H9 (cell line): ENCODE results near the gene CHPT1. TPM values are rescaled to one million over a fixed set of nuclear protein-coding genes. Genes with fewer than 3 reads are reported as not detected.

Source experiments
- DNase-seq: peaks from one replicate; pipeline ENCODE4 v3.0.0-alpha.2; 2017
- H2AFZ ChIP-seq: one replicate; pipeline ENCODE4 v1.6.1; 2013; ENCODE audit warnings: mild to moderate bottlenecking, low read length, control low read depth, moderate library complexity
- H2AK5ac ChIP-seq: 2 replicates; pipeline ENCODE4 v1.6.1; 2013; ENCODE audit warnings: low read length, control low read depth, mixed read lengths; ENCODE audit not compliant: insufficient read length
- H2BK120ac ChIP-seq: one replicate; pipeline ENCODE4 v1.6.1; 2013; ENCODE audit warnings: low read depth, mild to moderate bottlenecking, low read length, control low read depth, inconsistent platforms; ENCODE audit not compliant: poor library complexity, severe bottlenecking
- H2BK12ac ChIP-seq: 2 replicates; pipeline ENCODE4 v1.6.1; 2013; ENCODE audit warnings: low read length, control low read depth, mixed read lengths, low read depth; ENCODE audit not compliant: insufficient read length
- H2BK15ac ChIP-seq: 2 replicates; pipeline ENCODE4 v1.6.1; 2013; ENCODE audit warnings: low read depth, low read length, control low read depth
- H2BK20ac ChIP-seq: one replicate; pipeline ENCODE4 v1.6.1; 2013; ENCODE audit warnings: low read depth, mild to moderate bottlenecking, low read length, control low read depth, inconsistent platforms; ENCODE audit not compliant: poor library complexity, severe bottlenecking
- H2BK5ac ChIP-seq: 2 replicates; pipeline ENCODE4 v1.6.1; 2013; ENCODE audit warnings: low read length, control low read depth, mixed read lengths; ENCODE audit not compliant: insufficient read length
- H3K14ac ChIP-seq: 2 replicates; pipeline ENCODE4 v1.6.1; 2013; ENCODE audit warnings: low read length, control low read depth; ENCODE audit not compliant: insufficient read depth
- H3K18ac ChIP-seq: 2 replicates; pipeline ENCODE4 v1.6.1; 2013; ENCODE audit warnings: low read depth, mild to moderate bottlenecking, mixed read lengths, low read length, control low read depth; ENCODE audit not compliant: insufficient read length
- H3K23ac ChIP-seq: 2 replicates; pipeline ENCODE4 v1.6.1; 2013; ENCODE audit warnings: low read length, control low read depth, mixed read lengths, low read depth; ENCODE audit not compliant: insufficient read length
- H3K23me2 ChIP-seq: 2 replicates; pipeline ENCODE4 v1.6.1; 2013; ENCODE audit warnings: low read depth, mild to moderate bottlenecking, mixed read lengths, low read length, control low read depth; ENCODE audit not compliant: insufficient read length, poor library complexity, severe bottlenecking
- H3K27ac ChIP-seq: 2 replicates; pipeline ENCODE4 v1.5.1; 2013; ENCODE audit warnings: low read length, control low read depth, mixed read lengths, low read depth; ENCODE audit not compliant: insufficient read length
- H3K27me3 ChIP-seq: 2 replicates; pipeline ENCODE4 v1.6.1; 2013; ENCODE audit warnings: low read length, control low read depth, inconsistent platforms; ENCODE audit not compliant: insufficient read depth
- H3K4ac ChIP-seq: 2 replicates; pipeline ENCODE4 v1.6.1; 2013; ENCODE audit warnings: low read depth, mild to moderate bottlenecking, control low read depth, inconsistent platforms, low read length, moderate library complexity
- H3K4me1 ChIP-seq: 2 replicates; pipeline ENCODE4 v1.6.1; 2013; ENCODE audit warnings: low read length, control low read depth, inconsistent platforms; ENCODE audit not compliant: insufficient read depth
- H3K4me2 ChIP-seq: 2 replicates; pipeline ENCODE4 v1.6.1; 2013; ENCODE audit warnings: low read length, control low read depth, mixed read lengths; ENCODE audit not compliant: insufficient read length, insufficient read depth
- H3K56ac ChIP-seq: 2 replicates; pipeline ENCODE4 v1.6.1; 2013; ENCODE audit warnings: low read depth, mild to moderate bottlenecking, mixed read lengths, low read length, control low read depth; ENCODE audit not compliant: insufficient read length
- H3K79me1 ChIP-seq: 2 replicates; pipeline ENCODE4 v1.6.1; 2013; ENCODE audit warnings: low read depth, mild to moderate bottlenecking, moderate library complexity, low read length, control low read depth, inconsistent platforms; ENCODE audit not compliant: insufficient read depth, poor library complexity, severe bottlenecking
- H3K79me2 ChIP-seq: 2 replicates; pipeline ENCODE4 v1.6.1; 2013; ENCODE audit warnings: low read length, control low read depth, inconsistent platforms; ENCODE audit not compliant: insufficient read depth
- H3K9ac ChIP-seq: 2 replicates; pipeline ENCODE4 v1.6.1; 2013; ENCODE audit warnings: low read length, control low read depth, mixed read lengths; ENCODE audit not compliant: insufficient read length; ENCODE audit errors: extremely low read depth
- H3K9me3 ChIP-seq: one replicate; pipeline ENCODE4 v1.6.1; 2013; ENCODE audit warnings: low read depth, low read length, inconsistent platforms; ENCODE audit not compliant: control insufficient read depth
- H3T11ph ChIP-seq: one replicate; pipeline ENCODE4 v1.6.1; 2013; ENCODE audit warnings: mild to moderate bottlenecking, low read length, control low read depth, inconsistent platforms
- H4K20me1 ChIP-seq: one replicate; pipeline ENCODE4 v1.6.1; 2013; ENCODE audit not compliant: control insufficient read depth, insufficient read length, insufficient read depth
- H4K5ac ChIP-seq: 2 replicates; pipeline ENCODE4 v1.6.1; 2013; ENCODE audit warnings: low read depth, mild to moderate bottlenecking, mixed read lengths, low read length, control low read depth; ENCODE audit not compliant: insufficient read length
- H4K8ac ChIP-seq: replicated peaks from 2 replicates; pipeline ENCODE4 v1.6.1; 2013; ENCODE audit warnings: low read length, control low read depth, mixed read lengths, low read depth; ENCODE audit not compliant: insufficient read length
- H4K91ac ChIP-seq: 2 replicates; pipeline ENCODE4 v1.6.1; 2013; ENCODE audit warnings: low read depth, mild to moderate bottlenecking, moderate library complexity, mixed read lengths, low read length, control low read depth; ENCODE audit not compliant: insufficient read length
- H3K27ac Mint-ChIP-seq, 3 experiments: 2 replicates in 2 of 3; 3 replicates in 1 of 3; pipeline ENCODE4 v1.8.0; 2020 to 2021; ENCODE audit warnings: mixed read lengths in 3 of 3, mild to moderate bottlenecking in 1 of 3, moderate library complexity in 1 of 3
- H3K27me3 Mint-ChIP-seq: 2 replicates; pipeline ENCODE4 v1.8.0; 2021; ENCODE audit warnings: low read depth, mild to moderate bottlenecking, moderate library complexity, mixed read lengths
- H3K36me3 Mint-ChIP-seq, 3 experiments: 2 replicates in 2 of 3; 3 replicates in 1 of 3; pipeline ENCODE4 v1.8.0; 2020 to 2021; ENCODE audit warnings: low read depth in 3 of 3, mixed read lengths in 3 of 3; ENCODE audit not compliant: insufficient read depth in 1 of 3
- H3K4me1 Mint-ChIP-seq, 2 experiments: 2 replicates each; pipeline ENCODE4 v1.8.0; 2020; ENCODE audit warnings: mixed read lengths in 2 of 2
- H3K4me3 Mint-ChIP-seq, 2 experiments: 2 replicates in 1 of 2; 3 replicates in 1 of 2; pipeline ENCODE4 v1.8.0; 2020 to 2021; ENCODE audit warnings: mild to moderate bottlenecking in 2 of 2, mixed read lengths in 2 of 2, moderate library complexity in 1 of 2
- H3K9me3 Mint-ChIP-seq, 2 experiments: 2 replicates in 1 of 2; 3 replicates in 1 of 2; pipeline ENCODE4 v1.8.0; 2020; ENCODE audit warnings: mild to moderate bottlenecking in 2 of 2, mixed read lengths in 2 of 2, moderate library complexity in 1 of 2
- WGBS: extraction: QIAGEN DNeasy Blood & Tissue Kit; methylation state at CpG from one replicate; pipeline ENCODE4 v1.1.7; 2013; ENCODE audit warnings: missing lambda C conversion rate, low lambda C conversion rate, mixed read lengths; ENCODE audit not compliant: insufficient read length; ENCODE audit errors: extremely low coverage; 5-methylcytosine and 5-hydroxymethylcytosine counted together
- total RNA-seq: library from RNA; stranded (reverse); gene quantifications from 2 replicates; pipeline ENCODE4 v1.2.1, GENCODE V29; 2021
- TF ChIP-seq, protein P1 (sequence below): fragments of 200-600 bp; sonication (generic); conservative IDR thresholded peaks from 3 replicates; pipeline ENCODE4 v1.8.0; 2021; ENCODE audit warnings: antibody characterized with exemption, mild to moderate bottlenecking

The CHPT1 gene
- total RNA-seq, 1 experiment from 2014 or later = 17.1 TPM

DNA sequence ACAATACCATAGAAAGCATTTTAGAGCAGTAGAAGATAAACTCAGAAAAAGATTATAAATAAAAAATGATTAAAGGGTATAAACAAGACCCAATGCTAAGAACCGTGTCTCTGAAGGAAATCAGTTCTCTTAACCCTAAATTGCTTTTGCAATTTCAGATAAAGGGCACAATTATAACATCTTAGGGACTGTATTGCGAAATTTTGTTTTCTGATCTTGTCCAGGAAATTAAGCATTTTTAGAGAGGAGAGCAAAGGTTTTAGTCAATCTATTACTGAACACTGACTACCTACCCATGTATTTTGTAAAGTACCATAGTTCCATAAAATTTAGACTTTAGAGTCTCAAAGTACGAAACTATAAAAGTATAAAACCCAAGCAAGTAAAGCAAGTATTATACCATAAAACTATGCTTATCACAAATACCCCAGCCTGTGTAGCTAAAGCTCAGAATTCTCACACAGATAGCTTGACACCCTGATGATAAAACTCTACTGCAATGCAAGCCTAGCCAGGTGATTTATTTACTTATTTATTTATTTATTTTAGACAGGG is 6.8 kb upstream of the CHPT1 start:
- Histone ChIP-seq H3K4me1 (no peaks in the 10 kb centered on the region), H2BK15ac (no peak overlapping the region), H3K9me3 (no peaks in the 10 kb centered on the region), H3K4me2 (no peak overlapping the region), H3K4ac (no peak overlapping the region), H3K23ac (no peak overlapping the region), H3K14ac (no peak overlapping the region), H3K27ac (no peak overlapping the region), H3K23me2 (no peaks in the 10 kb centered on the region), H3K9ac (no peak overlapping the region), H2BK12ac (no peak overlapping the region), H2BK5ac (no peak overlapping the region), H2BK20ac (no peak overlapping the region), H3K79me2 (no peaks in the 10 kb centered on the region), H3K27me3 (no peaks in the 10 kb centered on the region), H4K91ac (no peak overlapping the region), H4K5ac (no peak overlapping the region), H3K79me1 (no peaks in the 10 kb centered on the region), H4K8ac (no peak overlapping the region), H4K20me1 (no peaks in the 10 kb centered on the region), H3T11ph (no peak overlapping the region), H2AFZ (no peak overlapping the region), H2AK5ac (no peak overlapping the region), H3K18ac (no peak overlapping the region), H3K56ac (no peak overlapping the region), H2BK120ac (no peak overlapping the region)
- Mint-ChIP-seq H3K36me3 (no peaks in the 10 kb centered on the region), H3K4me1 (no peaks in the 10 kb centered on the region), H3K9me3 (no peaks in the 10 kb centered on the region), H3K4me3 (no peak overlapping the region; a peak in 1 of 5 replicates), H3K27me3 (peaks cover 8% of the 10 kb centered on the region), H3K27ac (no peak overlapping the region)
- no peak for DNase-seq
- TF ChIP-seq, protein P1, sequence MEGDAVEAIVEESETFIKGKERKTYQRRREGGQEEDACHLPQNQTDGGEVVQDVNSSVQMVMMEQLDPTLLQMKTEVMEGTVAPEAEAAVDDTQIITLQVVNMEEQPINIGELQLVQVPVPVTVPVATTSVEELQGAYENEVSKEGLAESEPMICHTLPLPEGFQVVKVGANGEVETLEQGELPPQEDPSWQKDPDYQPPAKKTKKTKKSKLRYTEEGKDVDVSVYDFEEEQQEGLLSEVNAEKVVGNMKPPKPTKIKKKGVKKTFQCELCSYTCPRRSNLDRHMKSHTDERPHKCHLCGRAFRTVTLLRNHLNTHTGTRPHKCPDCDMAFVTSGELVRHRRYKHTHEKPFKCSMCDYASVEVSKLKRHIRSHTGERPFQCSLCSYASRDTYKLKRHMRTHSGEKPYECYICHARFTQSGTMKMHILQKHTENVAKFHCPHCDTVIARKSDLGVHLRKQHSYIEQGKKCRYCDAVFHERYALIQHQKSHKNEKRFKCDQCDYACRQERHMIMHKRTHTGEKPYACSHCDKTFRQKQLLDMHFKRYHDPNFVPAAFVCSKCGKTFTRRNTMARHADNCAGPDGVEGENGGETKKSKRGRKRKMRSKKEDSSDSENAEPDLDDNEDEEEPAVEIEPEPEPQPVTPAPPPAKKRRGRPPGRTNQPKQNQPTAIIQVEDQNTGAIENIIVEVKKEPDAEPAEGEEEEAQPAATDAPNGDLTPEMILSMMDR = no peak
- WGBS = no CpG with 5 or more reads among the region's 3 CpGs
